GM21737 (cell line): Measurements from ENCODE around the gene LTBP4.
"Not testable (repeated sequence)": the region's sequence is repeated elsewhere in the genome, so short reads cannot be mapped to it uniquely, and the experiment has no call there.

Experiments
- ATAC-seq: cut with Tn5 transposase; IDR thresholded peaks from one replicate; pipeline ENCODE4 v1.9.1; 2021; ENCODE audit warnings: mild to moderate bottlenecking, moderate library complexity; ENCODE audit not compliant: unreplicated experiment

LTBP4 gene

GRCh38 chr19:40627486-40628279 lies 26.5 kb downstream of the LTBP4 start:
- no peak for ATAC-seq

GRCh38 chr19:40629346-40629745 lies 28.2 kb downstream of the LTBP4 start:
- no peak for ATAC-seq

GRCh38 chr19:40630571-40631160 lies 29.5 kb downstream of the LTBP4 start:
- no peak for ATAC-seq

GRCh38 chr19:40632311-40633036 lies 31.3 kb downstream of the LTBP4 start:
- ATAC-seq: no peak

- ATAC-seq: no peak
Observed at GRCh38 chr19:40633207-40633606, 32.0 kb downstream of the LTBP4 start.

GRCh38 chr19:40638327-40638726 lies 37.2 kb downstream of the LTBP4 start:
- ATAC-seq: no peak

- no peak for ATAC-seq
Observed at GRCh38 chr19:40639638-40639982, 38.4 kb downstream of the LTBP4 start.

GRCh38 chr19:40640744-40641143 lies 39.6 kb downstream of the LTBP4 start:
- no peak for ATAC-seq

- ATAC-seq: no peak
Observed at GRCh38 chr19:40641281-40641680, 40.1 kb downstream of the LTBP4 start.

GRCh38 chr19:40642051-40642706 lies 41.0 kb downstream of the LTBP4 start:
- ATAC-seq: no peak

- ATAC-seq: no peak
Observed at GRCh38 chr19:40642757-40643305, 41.7 kb downstream of the LTBP4 start.

- no peak for ATAC-seq
Observed at GRCh38 chr19:40646743-40647254, 45.6 kb downstream of the LTBP4 start.

GRCh38 chr19:40649903-40650675 lies 48.9 kb downstream of the LTBP4 start:
- not testable (repeated sequence) for ATAC-seq

GRCh38 chr19:40650749-40651305 lies 49.7 kb downstream of the LTBP4 start:
- no peak for ATAC-seq

GRCh38 chr19:40652303-40652702 lies 51.1 kb downstream of the LTBP4 start:
- not testable (repeated sequence) for ATAC-seq

- not testable (repeated sequence) for ATAC-seq
Observed at GRCh38 chr19:40655684-40656083, 54.5 kb downstream of the LTBP4 start.

- ATAC-seq: no peak
Observed at GRCh38 chr19:40658031-40658430, 56.9 kb downstream of the LTBP4 start.

GRCh38 chr19:40659116-40659515 lies 57.9 kb downstream of the LTBP4 start:
- no peak for ATAC-seq

GRCh38 chr19:40659566-40659965 lies 58.4 kb downstream of the LTBP4 start:
- ATAC-seq: no peak

- no peak for ATAC-seq
Observed at GRCh38 chr19:40661616-40662015, 60.4 kb downstream of the LTBP4 start.
